GM08714 (cell line): ENCODE data around the gene RBKS.
"Not testable (repeated sequence)": the region's sequence is repeated elsewhere in the genome, so short reads cannot be mapped to it uniquely, and the experiment has no call there.

ENCODE experiments used
- H3K4me3 ChIP-seq: fragments of 200-500 bp; sonication (Bioruptor generic); 2 replicates; pipeline ENCODE4 v1.5.1; 2014; ENCODE audit warnings: mild to moderate bottlenecking, low read length, inconsistent platforms
- ZNF274 ChIP-seq: IDR thresholded peaks from 2 replicates; pipeline ENCODE4 v1.6.1; 2012; ENCODE audit warnings: mild to moderate bottlenecking, low read depth, low read length

RBKS gene

GRCh38 chr2:27746325-27746724, 143.9 kb downstream of the RBKS start:
- no peak overlapping the region for H3K4me3 ChIP-seq
- no peak for TF ChIP-seq ZNF274

GRCh38 chr2:27745494-27745893, 144.7 kb downstream of the RBKS start:
- H3K4me3 ChIP-seq: not testable (repeated sequence)

GRCh38 chr2:27742571-27742970, 147.6 kb downstream of the RBKS start:
- no peak overlapping the region for H3K4me3 ChIP-seq
- TF ChIP-seq ZNF274: no peak

GRCh38 chr2:27741673-27742072, 148.5 kb downstream of the RBKS start:
- TF ChIP-seq ZNF274: no peak
- H3K4me3 ChIP-seq: no peak overlapping the region

- no peak overlapping the region for H3K4me3 ChIP-seq
- no peak for TF ChIP-seq ZNF274
These were observed 151.2 kb downstream of the RBKS start for GRCh38 chr2:27739058-27739373.

GRCh38 chr2:27738349-27739057, 151.7 kb downstream of the RBKS start:
- H3K4me3 ChIP-seq: no peak overlapping the region
- no peak for TF ChIP-seq ZNF274

GRCh38 chr2:27737676-27738348, 152.4 kb downstream of the RBKS start:
- TF ChIP-seq ZNF274: no peak
- H3K4me3 ChIP-seq: no peak overlapping the region

- TF ChIP-seq ZNF274: no peak
- no peak overlapping the region for H3K4me3 ChIP-seq
These were observed 153.3 kb downstream of the RBKS start for GRCh38 chr2:27736890-27737204.

GRCh38 chr2:27736031-27736889, 153.9 kb downstream of the RBKS start:
- no peak overlapping the region for H3K4me3 ChIP-seq
- no peak for TF ChIP-seq ZNF274

- H3K4me3 ChIP-seq: no peak overlapping the region; the same call in 1 of the 2 replicates
- TF ChIP-seq ZNF274: no peak
These were observed 154.8 kb downstream of the RBKS start for GRCh38 chr2:27735263-27735904.

GRCh38 chr2:27734305-27734704, 155.9 kb downstream of the RBKS start:
- TF ChIP-seq ZNF274: no peak

More at GRCh38 chr2:27734305-27734704, 155.9 kb downstream of the RBKS start:
- H3K4me3 ChIP-seq: no peak overlapping the region
